HG02610 (cell line): ENCODE data around the gene TRIM29.

Experiments used
- ATAC-seq: cut with Tn5 transposase; IDR thresholded peaks from one replicate; pipeline ENCODE4 v1.9.1; 2021; ENCODE audit warnings: mild to moderate bottlenecking, moderate library complexity; ENCODE audit not compliant: unreplicated experiment

Gene TRIM29

GRCh38 chr11:120102864-120103122 is 35.1 kb downstream of the TRIM29 start:
- no peak for ATAC-seq

GRCh38 chr11:120102050-120102863 is 35.7 kb downstream of the TRIM29 start:
- ATAC-seq = no peak

- no peak for ATAC-seq
Observed at GRCh38 chr11:120098503-120099020, 39.4 kb downstream of the TRIM29 start.

- ATAC-seq = no peak
Observed at GRCh38 chr11:120097721-120098385, 40.1 kb downstream of the TRIM29 start.

- ATAC-seq = no peak
Observed at GRCh38 chr11:120096369-120097191, 41.3 kb downstream of the TRIM29 start.

- no peak for ATAC-seq
Observed at GRCh38 chr11:120095516-120095915, 42.4 kb downstream of the TRIM29 start.

GRCh38 chr11:120091701-120092100 is 46.2 kb downstream of the TRIM29 start:
- ATAC-seq = no peak

GRCh38 chr11:120091121-120091520 is 46.8 kb downstream of the TRIM29 start:
- no peak for ATAC-seq

- no peak for ATAC-seq
Observed at GRCh38 chr11:120090411-120090810, 47.5 kb downstream of the TRIM29 start.

- ATAC-seq = no peak
Observed at GRCh38 chr11:120089036-120090001, 48.6 kb downstream of the TRIM29 start.

GRCh38 chr11:120088056-120088455 is 49.9 kb downstream of the TRIM29 start:
- no peak for ATAC-seq

- ATAC-seq = no peak
Observed at GRCh38 chr11:120086651-120087050, 51.3 kb downstream of the TRIM29 start.

- no peak for ATAC-seq
Observed at GRCh38 chr11:120079750-120080610, 57.9 kb downstream of the TRIM29 start.

- no peak for ATAC-seq
Observed at GRCh38 chr11:120078397-120078796, 59.5 kb downstream of the TRIM29 start.

GRCh38 chr11:120074076-120074475 is 63.8 kb downstream of the TRIM29 start:
- ATAC-seq = no peak

- ATAC-seq = no peak
Observed at GRCh38 chr11:120073196-120073595, 64.7 kb downstream of the TRIM29 start.

- ATAC-seq = no peak
Observed at GRCh38 chr11:120068114-120068573, 69.8 kb downstream of the TRIM29 start.

- no peak for ATAC-seq
Observed at GRCh38 chr11:120067438-120068113, 70.3 kb downstream of the TRIM29 start.
